GM12801 (cell line): ENCODE measurements around the gene LAMB3.

Experiments
- TF ChIP-seq, protein P1 (sequence below): IDR thresholded peaks from one replicate; pipeline ENCODE4 v1.5.1; 2011; ENCODE audit warnings: control low read depth; ENCODE audit not compliant: insufficient read length; ENCODE audit errors: extremely low read depth

LAMB3 gene

DNA sequence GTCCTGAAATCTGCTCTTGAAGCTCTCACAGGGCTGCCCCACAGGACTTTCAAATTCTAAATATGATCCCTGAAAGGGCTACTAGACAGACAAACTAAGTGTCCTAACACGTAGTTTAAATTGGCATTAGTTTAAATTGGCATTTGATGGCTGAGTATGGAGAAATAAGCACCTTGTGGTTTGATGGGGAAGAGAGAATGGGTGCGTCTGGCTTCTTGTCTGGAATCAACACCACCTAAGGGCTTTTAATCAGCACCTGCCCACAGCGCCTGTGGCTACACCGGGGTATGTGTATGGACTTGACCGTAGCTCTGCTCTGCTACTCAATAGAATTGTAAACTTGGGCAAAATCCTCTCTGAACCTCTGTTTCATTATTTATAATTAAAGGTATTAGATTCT is 5.7 kb upstream of the LAMB3 start:
- TF ChIP-seq, protein P1, sequence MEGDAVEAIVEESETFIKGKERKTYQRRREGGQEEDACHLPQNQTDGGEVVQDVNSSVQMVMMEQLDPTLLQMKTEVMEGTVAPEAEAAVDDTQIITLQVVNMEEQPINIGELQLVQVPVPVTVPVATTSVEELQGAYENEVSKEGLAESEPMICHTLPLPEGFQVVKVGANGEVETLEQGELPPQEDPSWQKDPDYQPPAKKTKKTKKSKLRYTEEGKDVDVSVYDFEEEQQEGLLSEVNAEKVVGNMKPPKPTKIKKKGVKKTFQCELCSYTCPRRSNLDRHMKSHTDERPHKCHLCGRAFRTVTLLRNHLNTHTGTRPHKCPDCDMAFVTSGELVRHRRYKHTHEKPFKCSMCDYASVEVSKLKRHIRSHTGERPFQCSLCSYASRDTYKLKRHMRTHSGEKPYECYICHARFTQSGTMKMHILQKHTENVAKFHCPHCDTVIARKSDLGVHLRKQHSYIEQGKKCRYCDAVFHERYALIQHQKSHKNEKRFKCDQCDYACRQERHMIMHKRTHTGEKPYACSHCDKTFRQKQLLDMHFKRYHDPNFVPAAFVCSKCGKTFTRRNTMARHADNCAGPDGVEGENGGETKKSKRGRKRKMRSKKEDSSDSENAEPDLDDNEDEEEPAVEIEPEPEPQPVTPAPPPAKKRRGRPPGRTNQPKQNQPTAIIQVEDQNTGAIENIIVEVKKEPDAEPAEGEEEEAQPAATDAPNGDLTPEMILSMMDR = no peak

GRCh38 chr1:209657140-209657879 is 5.1 kb upstream of the LAMB3 start:
- TF ChIP-seq, protein P1 = no peak

DNA sequence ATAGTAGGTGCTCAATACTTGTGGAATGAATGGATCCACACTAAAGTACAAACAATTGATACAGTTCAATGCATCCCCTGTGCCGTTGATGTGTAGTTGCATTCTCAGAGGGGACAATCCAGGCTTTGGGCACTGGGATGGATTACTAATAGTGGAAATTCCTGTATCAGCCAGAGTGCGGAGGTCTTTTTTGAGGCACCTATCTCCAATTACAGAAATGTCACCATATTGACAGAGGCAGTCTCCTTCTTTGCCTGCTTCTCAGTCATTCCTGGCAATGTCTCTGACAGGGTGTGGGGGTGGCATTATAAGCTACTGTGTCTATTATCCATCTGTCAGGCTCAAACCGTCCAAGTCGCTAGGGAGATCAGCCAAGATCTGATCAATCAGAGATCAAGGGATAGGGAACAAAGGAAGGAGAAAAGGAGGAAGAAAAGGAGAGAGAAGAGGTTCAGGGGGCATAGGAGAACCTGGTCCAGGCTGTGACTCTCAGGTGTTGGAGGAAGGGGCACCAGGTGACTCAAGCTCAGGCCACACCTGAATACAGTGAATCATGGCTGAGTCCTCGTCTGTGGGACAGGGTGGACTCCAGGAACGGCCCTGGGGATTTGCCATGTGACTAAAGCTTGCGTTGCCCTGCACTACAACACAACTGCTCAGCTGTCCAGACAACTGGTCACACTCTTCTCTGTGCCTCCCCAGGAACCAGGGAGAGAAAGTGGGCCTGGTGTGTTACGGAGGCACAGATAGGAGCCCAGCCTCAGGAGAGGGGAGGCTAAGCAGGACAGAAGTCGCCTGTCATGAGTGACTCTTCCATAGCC is 3.4 kb upstream of the LAMB3 start:
- TF ChIP-seq, protein P1 = no peak

- TF ChIP-seq, protein P1 = no peak
These were observed 1.7 kb upstream of the LAMB3 start for GRCh38 chr1:209653915-209654351.

DNA sequence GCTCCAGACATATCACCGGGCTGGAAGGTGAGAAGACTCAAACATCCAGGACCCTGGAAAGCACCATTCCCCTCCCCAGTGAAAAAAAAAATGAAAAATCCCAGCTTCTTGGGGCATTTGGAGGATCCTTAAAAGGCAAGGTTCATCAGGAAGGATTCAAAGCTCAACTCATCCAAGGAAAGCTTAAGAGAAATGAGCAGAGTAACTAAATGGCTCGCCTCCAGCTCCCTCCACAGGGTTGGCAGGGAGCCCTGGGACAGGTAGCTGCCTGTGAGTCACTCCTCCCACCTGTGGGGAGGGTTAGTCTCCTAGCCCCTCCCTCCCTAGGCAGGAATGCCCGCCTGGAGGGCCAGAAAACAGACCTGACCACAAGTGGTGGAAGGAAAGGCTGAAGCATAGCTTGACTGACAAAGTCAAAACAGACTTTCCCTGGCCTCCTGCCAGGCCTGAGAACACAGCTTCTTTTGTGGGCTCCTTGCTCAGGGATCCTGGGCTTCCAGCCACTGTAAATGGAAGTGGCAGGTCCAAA is 712 bp upstream of the LAMB3 start:
- TF ChIP-seq, protein P1 = no peak

- TF ChIP-seq, protein P1 = no peak
These were observed 1.1 kb downstream of the LAMB3 start for GRCh38 chr1:209651138-209651587.

- TF ChIP-seq, protein P1 = no peak
These were observed 1.8 kb downstream of the LAMB3 start for GRCh38 chr1:209650454-209650853.
